ENCODE data around the gene THOC2. TPM values are rescaled to one million over a fixed set of nuclear protein-coding genes. Genes with fewer than 3 reads are reported as not detected.

THOC2 gene
- total and polyA plus RNA-seq, 9 of the 15 experiments (the other 6 are each of a cell fraction or from before 2014, with no cell fraction given): 131 to 234 (median 192) TPM

GRCh38 chrX:123736333-123736921 lies 3.6 kb upstream of the THOC2 start:
- CTCF ChIA-PET (ENCODE audit: low intra/inter-chr PET ratio): no interaction called here
- POLR2A ChIA-PET: interaction anchor here (0.6 kb wide), 1 partner anchor 250 kb away, joined by 3 read pairs; no protein-coding TSS in a partner anchor

More at GRCh38 chrX:123736333-123736921, 3.6 kb upstream of the THOC2 start:
- H3K9ac ChIP-seq (ENCODE audit: insufficient read depth in 1 of 2, low read depth in 2 of 2, low read length in 2 of 2): no peak overlapping the region
- TF ChIP-seq MAX (CRISPR knock-in tag; IDR thresholded peaks at IDR 0.05) (no peak), MITF (IDR thresholded peaks at IDR 0.05) (no peak), TCFL5 (CRISPR knock-in tag; conservative IDR thresholded peaks at IDR 0.05) (no peak), MXI1 (IDR thresholded peaks at IDR 0.05; ENCODE audit: low read depth, low read length) (no peak), NFYB (IDR thresholded peaks at IDR 0.05; ENCODE audit: extremely low read depth, insufficient read length) (no peak), ZBTB33 (CRISPR knock-in tag; IDR thresholded peaks at IDR 0.05) (no peak), ZBTB26 (CRISPR knock-in tag; IDR thresholded peaks at IDR 0.05) (no peak), TRIM24 (IDR thresholded peaks at IDR 0.05) (no peak), CXXC5 (CRISPR knock-in tag; IDR thresholded peaks at IDR 0.05) (no peak)
- H3K9me1 ChIP-seq (ENCODE audit: control insufficient read depth, insufficient read depth, low read length): no peaks in the 10 kb centered on the region
- no peaks in the 10 kb centered on the region for H3K27me3 ChIP-seq (ENCODE audit: control insufficient read depth in 2 of 2, insufficient read depth in 2 of 2, low read length in 2 of 2)
- H4K20me1 ChIP-seq (replicated peaks; ENCODE audit: control insufficient read depth, insufficient read depth, low read length): 0 out of 2 replicates have a peak, but pooled peaks cover 7% of the 10 kb centered on the region
- no peak for ATAC-seq
- no peak for FAIRE-seq
- intact Hi-C loops (cut with micrococcal nuclease) (no loop called here), in situ Hi-C loops (cut with MboI) (no loop called here)
- WGBS (ENCODE audit: insufficient coverage, low coverage, missing lambda C conversion rate): 6% methylated on average over 1 of the region's 2 CpGs
- peaks cover 0 to 2% of the 10 kb centered on the region in 2 experiments; a peak in 3 of 5 replicates for H3K4me1 ChIP-seq (replicated peaks in 1 of 2; ENCODE audit: control insufficient read depth in 2 of 2, insufficient read depth in 2 of 2, low read length in 2 of 2)
- no TSS peak for BruUV-seq (replicated peaks)
- no peak overlapping the region for H3K4me2 ChIP-seq (ENCODE audit: insufficient read depth, low read length)
- no peaks in the 10 kb centered on the region for H3K36me3 ChIP-seq (ENCODE audit: control insufficient read depth, insufficient read depth, low read length)
- H3K4me3 ChIP-seq: no peak overlapping the region
- no peak for DNase-seq (ENCODE audit: extremely low read depth in 1 of 4, low spot score in 3 of 4)
- H2AFZ ChIP-seq (ENCODE audit: low read depth, low read length): no peak overlapping the region
- peaks cover 18% of the 10 kb centered on the region for H3K79me2 ChIP-seq (ENCODE audit: control insufficient read depth, insufficient read depth, low read length)
- no peaks in the 10 kb centered on the region; the same call in 1 of the 2 replicates for H3K9me3 ChIP-seq (replicated peaks; ENCODE audit: control insufficient read depth, insufficient read depth, low read depth, low read length)
- H3K27ac ChIP-seq (ENCODE audit: extremely low read depth, low read depth, low read length): no peak overlapping the region
